H9 (cell line): Measurements from ENCODE around the gene CEP250. TPM values are rescaled to one million over a fixed set of nuclear protein-coding genes. Genes with fewer than 3 reads are reported as not detected.
A peak's percentile ranks its signal among the peaks of the same experiment; 100 is the strongest.
"Not testable (repeated sequence)": the region's sequence is repeated elsewhere in the genome, so short reads cannot be mapped to it uniquely, and the experiment has no call there.

ENCODE experiments used
- DNase-seq: peaks from one replicate; pipeline ENCODE4 v3.0.0-alpha.2; 2017
- H2AFZ ChIP-seq: one replicate; pipeline ENCODE4 v1.6.1; 2013; ENCODE audit warnings: mild to moderate bottlenecking, low read length, control low read depth, moderate library complexity
- H2AK5ac ChIP-seq: 2 replicates; pipeline ENCODE4 v1.6.1; 2013; ENCODE audit warnings: low read length, control low read depth, mixed read lengths; ENCODE audit not compliant: insufficient read length
- H2BK120ac ChIP-seq: one replicate; pipeline ENCODE4 v1.6.1; 2013; ENCODE audit warnings: low read depth, mild to moderate bottlenecking, low read length, control low read depth, inconsistent platforms; ENCODE audit not compliant: poor library complexity, severe bottlenecking
- H2BK12ac ChIP-seq: 2 replicates; pipeline ENCODE4 v1.6.1; 2013; ENCODE audit warnings: low read length, control low read depth, mixed read lengths, low read depth; ENCODE audit not compliant: insufficient read length
- H2BK15ac ChIP-seq: 2 replicates; pipeline ENCODE4 v1.6.1; 2013; ENCODE audit warnings: low read depth, low read length, control low read depth
- H2BK20ac ChIP-seq: one replicate; pipeline ENCODE4 v1.6.1; 2013; ENCODE audit warnings: low read depth, mild to moderate bottlenecking, low read length, control low read depth, inconsistent platforms; ENCODE audit not compliant: poor library complexity, severe bottlenecking
- H2BK5ac ChIP-seq: 2 replicates; pipeline ENCODE4 v1.6.1; 2013; ENCODE audit warnings: low read length, control low read depth, mixed read lengths; ENCODE audit not compliant: insufficient read length
- H3K14ac ChIP-seq: 2 replicates; pipeline ENCODE4 v1.6.1; 2013; ENCODE audit warnings: low read length, control low read depth; ENCODE audit not compliant: insufficient read depth
- H3K18ac ChIP-seq: 2 replicates; pipeline ENCODE4 v1.6.1; 2013; ENCODE audit warnings: low read depth, mild to moderate bottlenecking, mixed read lengths, low read length, control low read depth; ENCODE audit not compliant: insufficient read length
- H3K23ac ChIP-seq: 2 replicates; pipeline ENCODE4 v1.6.1; 2013; ENCODE audit warnings: low read length, control low read depth, mixed read lengths, low read depth; ENCODE audit not compliant: insufficient read length
- H3K23me2 ChIP-seq: 2 replicates; pipeline ENCODE4 v1.6.1; 2013; ENCODE audit warnings: low read depth, mild to moderate bottlenecking, mixed read lengths, low read length, control low read depth; ENCODE audit not compliant: insufficient read length, poor library complexity, severe bottlenecking
- H3K27ac ChIP-seq: 2 replicates; pipeline ENCODE4 v1.5.1; 2013; ENCODE audit warnings: low read length, control low read depth, mixed read lengths, low read depth; ENCODE audit not compliant: insufficient read length
- H3K27me3 ChIP-seq: 2 replicates; pipeline ENCODE4 v1.6.1; 2013; ENCODE audit warnings: low read length, control low read depth, inconsistent platforms; ENCODE audit not compliant: insufficient read depth
- H3K4ac ChIP-seq: 2 replicates; pipeline ENCODE4 v1.6.1; 2013; ENCODE audit warnings: low read depth, mild to moderate bottlenecking, control low read depth, inconsistent platforms, low read length, moderate library complexity
- H3K4me1 ChIP-seq: 2 replicates; pipeline ENCODE4 v1.6.1; 2013; ENCODE audit warnings: low read length, control low read depth, inconsistent platforms; ENCODE audit not compliant: insufficient read depth
- H3K4me2 ChIP-seq: 2 replicates; pipeline ENCODE4 v1.6.1; 2013; ENCODE audit warnings: low read length, control low read depth, mixed read lengths; ENCODE audit not compliant: insufficient read length, insufficient read depth
- H3K56ac ChIP-seq: 2 replicates; pipeline ENCODE4 v1.6.1; 2013; ENCODE audit warnings: low read depth, mild to moderate bottlenecking, mixed read lengths, low read length, control low read depth; ENCODE audit not compliant: insufficient read length
- H3K79me1 ChIP-seq: 2 replicates; pipeline ENCODE4 v1.6.1; 2013; ENCODE audit warnings: low read depth, mild to moderate bottlenecking, moderate library complexity, low read length, control low read depth, inconsistent platforms; ENCODE audit not compliant: insufficient read depth, poor library complexity, severe bottlenecking
- H3K79me2 ChIP-seq: 2 replicates; pipeline ENCODE4 v1.6.1; 2013; ENCODE audit warnings: low read length, control low read depth, inconsistent platforms; ENCODE audit not compliant: insufficient read depth
- H3K9ac ChIP-seq: 2 replicates; pipeline ENCODE4 v1.6.1; 2013; ENCODE audit warnings: low read length, control low read depth, mixed read lengths; ENCODE audit not compliant: insufficient read length; ENCODE audit errors: extremely low read depth
- H3K9me3 ChIP-seq: one replicate; pipeline ENCODE4 v1.6.1; 2013; ENCODE audit warnings: low read depth, low read length, inconsistent platforms; ENCODE audit not compliant: control insufficient read depth
- H3T11ph ChIP-seq: one replicate; pipeline ENCODE4 v1.6.1; 2013; ENCODE audit warnings: mild to moderate bottlenecking, low read length, control low read depth, inconsistent platforms
- H4K20me1 ChIP-seq: one replicate; pipeline ENCODE4 v1.6.1; 2013; ENCODE audit not compliant: control insufficient read depth, insufficient read length, insufficient read depth
- H4K5ac ChIP-seq: 2 replicates; pipeline ENCODE4 v1.6.1; 2013; ENCODE audit warnings: low read depth, mild to moderate bottlenecking, mixed read lengths, low read length, control low read depth; ENCODE audit not compliant: insufficient read length
- H4K8ac ChIP-seq: replicated peaks from 2 replicates; pipeline ENCODE4 v1.6.1; 2013; ENCODE audit warnings: low read length, control low read depth, mixed read lengths, low read depth; ENCODE audit not compliant: insufficient read length
- H4K91ac ChIP-seq: 2 replicates; pipeline ENCODE4 v1.6.1; 2013; ENCODE audit warnings: low read depth, mild to moderate bottlenecking, moderate library complexity, mixed read lengths, low read length, control low read depth; ENCODE audit not compliant: insufficient read length
- H3K27ac Mint-ChIP-seq, 3 experiments: 2 replicates in 2 of 3; 3 replicates in 1 of 3; pipeline ENCODE4 v1.8.0; 2020 to 2021; ENCODE audit warnings: mixed read lengths in 3 of 3, mild to moderate bottlenecking in 1 of 3, moderate library complexity in 1 of 3
- H3K27me3 Mint-ChIP-seq: 2 replicates; pipeline ENCODE4 v1.8.0; 2021; ENCODE audit warnings: low read depth, mild to moderate bottlenecking, moderate library complexity, mixed read lengths
- H3K36me3 Mint-ChIP-seq, 3 experiments: 2 replicates in 2 of 3; 3 replicates in 1 of 3; pipeline ENCODE4 v1.8.0; 2020 to 2021; ENCODE audit warnings: low read depth in 3 of 3, mixed read lengths in 3 of 3; ENCODE audit not compliant: insufficient read depth in 1 of 3
- H3K4me1 Mint-ChIP-seq, 2 experiments: 2 replicates each; pipeline ENCODE4 v1.8.0; 2020; ENCODE audit warnings: mixed read lengths in 2 of 2
- H3K4me3 Mint-ChIP-seq, 2 experiments: 2 replicates in 1 of 2; 3 replicates in 1 of 2; pipeline ENCODE4 v1.8.0; 2020 to 2021; ENCODE audit warnings: mild to moderate bottlenecking in 2 of 2, mixed read lengths in 2 of 2, moderate library complexity in 1 of 2
- H3K9me3 Mint-ChIP-seq, 2 experiments: 2 replicates in 1 of 2; 3 replicates in 1 of 2; pipeline ENCODE4 v1.8.0; 2020; ENCODE audit warnings: mild to moderate bottlenecking in 2 of 2, mixed read lengths in 2 of 2, moderate library complexity in 1 of 2
- CTCF ChIP-seq: fragments of 200-600 bp; sonication (generic); conservative IDR thresholded peaks from 3 replicates; pipeline ENCODE4 v1.8.0; 2021; ENCODE audit warnings: antibody characterized with exemption, mild to moderate bottlenecking
- WGBS: extraction: QIAGEN DNeasy Blood & Tissue Kit; methylation state at CpG from one replicate; pipeline ENCODE4 v1.1.7; 2013; ENCODE audit warnings: missing lambda C conversion rate, low lambda C conversion rate, mixed read lengths; ENCODE audit not compliant: insufficient read length; ENCODE audit errors: extremely low coverage; 5-methylcytosine and 5-hydroxymethylcytosine counted together
- total RNA-seq: library from RNA; stranded (reverse); gene quantifications from 2 replicates; pipeline ENCODE4 v1.2.1, GENCODE V29; 2021

Gene CEP250
- total RNA-seq, 1 experiment from 2014 or later, result 29.8 TPM

DNA sequence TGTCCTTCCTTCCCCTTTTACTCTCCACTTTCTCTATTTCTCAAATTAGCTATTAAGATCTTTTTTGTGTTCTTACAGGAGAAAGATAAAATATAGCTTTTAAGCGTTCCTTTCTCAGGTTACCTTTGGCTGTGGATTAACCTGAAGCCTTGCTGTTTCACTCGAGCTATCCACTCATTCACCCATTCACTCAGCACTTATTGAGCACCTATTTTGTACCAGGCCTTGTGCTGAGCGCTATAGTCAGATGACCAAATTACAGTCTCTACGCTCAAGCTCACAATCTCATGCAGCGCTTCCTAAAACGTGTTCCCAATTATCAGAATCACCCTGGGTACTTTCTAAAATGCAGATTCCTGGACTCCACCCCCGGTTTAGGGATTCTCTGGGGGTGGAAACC is 1.8 kb upstream of the CEP250 start:
- no peak overlapping the region for H2AFZ ChIP-seq
- peak overlapping the region; percentile 3 for H3K4me2 ChIP-seq
- no peak overlapping the region for H3K27ac ChIP-seq
- H3K9ac ChIP-seq, result peak overlapping the region; percentile 15
- no peak overlapping the region for H3K56ac ChIP-seq
- peaks cover 28 to 32% of the 10 kb centered on the region in 2 experiments for H3K4me1 Mint-ChIP-seq
- H3K27ac Mint-ChIP-seq, result peak overlapping the region in 2 of 3 experiments; percentile 42 to 100; a peak in 3 of 7 replicates
- H2BK20ac ChIP-seq, result no peak overlapping the region
- H3K27me3 ChIP-seq, result no peaks in the 10 kb centered on the region
- H3K9me3 ChIP-seq, result no peaks in the 10 kb centered on the region
- no peak overlapping the region for H3T11ph ChIP-seq
- H3K4me1 ChIP-seq, result no peaks in the 10 kb centered on the region
- TF ChIP-seq CTCF, result no peak
- H3K9me3 Mint-ChIP-seq, result peaks cover 0 to 4% of the 10 kb centered on the region in 2 experiments; a peak in 1 of 5 replicates
- H3K18ac ChIP-seq, result no peak overlapping the region
- no peaks in the 10 kb centered on the region for H3K27me3 Mint-ChIP-seq
- H3K14ac ChIP-seq, result no peak overlapping the region
- no peaks in the 10 kb centered on the region for H3K79me2 ChIP-seq
- H4K8ac ChIP-seq, result no peak overlapping the region
- peak overlapping the region; percentile 89 to 93 for H3K4me3 Mint-ChIP-seq
- no peak overlapping the region for H2BK5ac ChIP-seq
- H2BK120ac ChIP-seq, result no peak overlapping the region
- H3K36me3 Mint-ChIP-seq, result peaks cover 0 to 14% (median 0%) of the 10 kb centered on the region in 3 experiments; a peak in 2 of 7 replicates
- DNase-seq, result no peak
- no peak overlapping the region for H2BK12ac ChIP-seq
- H3K4ac ChIP-seq, result no peak overlapping the region
- no peaks in the 10 kb centered on the region for H4K20me1 ChIP-seq
- no peaks in the 10 kb centered on the region for H3K79me1 ChIP-seq
- H4K5ac ChIP-seq, result no peak overlapping the region
- WGBS, result no CpG with 5 or more reads among the region's 7 CpGs
- no peak overlapping the region for H4K91ac ChIP-seq
- H2AK5ac ChIP-seq, result no peak overlapping the region
- H2BK15ac ChIP-seq, result no peak overlapping the region
- H3K23me2 ChIP-seq, result peaks cover 6% of the 10 kb centered on the region
- no peak overlapping the region for H3K23ac ChIP-seq

- H3K23ac ChIP-seq, H4K91ac ChIP-seq, H3K56ac ChIP-seq, H3K27ac ChIP-seq, H3T11ph ChIP-seq, H4K8ac ChIP-seq, H4K20me1 ChIP-seq, H3K27ac Mint-ChIP-seq, H3K4me1 ChIP-seq, H2BK5ac ChIP-seq, H3K14ac ChIP-seq, H4K5ac ChIP-seq, H3K79me1 ChIP-seq, H3K27me3 Mint-ChIP-seq, H3K4ac ChIP-seq, H3K9me3 ChIP-seq, H2AK5ac ChIP-seq, H3K9me3 Mint-ChIP-seq, DNase-seq, H2BK12ac ChIP-seq, H3K79me2 ChIP-seq, H2AFZ ChIP-seq, H3K27me3 ChIP-seq, H2BK15ac ChIP-seq, H3K18ac ChIP-seq, H3K23me2 ChIP-seq, H2BK20ac ChIP-seq, H2BK120ac ChIP-seq: not testable (repeated sequence)
- WGBS, result no CpG with 5 or more reads among the region's 7 CpGs
- H3K4me3 Mint-ChIP-seq, result peak overlapping the region; percentile 89 to 93
- peaks cover 19 to 24% of the 10 kb centered on the region in 2 experiments for H3K4me1 Mint-ChIP-seq
- H3K4me2 ChIP-seq, result peak overlapping the region; percentile 19
- H3K36me3 Mint-ChIP-seq, result peaks cover 0 to 33% (median 12%) of the 10 kb centered on the region in 3 experiments; a peak in 6 of 7 replicates
- peak overlapping the region; percentile 10 for H3K9ac ChIP-seq
Observed at GRCh38 chr20:35456700-35457099, 1.3 kb downstream of the CEP250 start.
